Activated CD4-positive, alpha-beta T cell treated with anti-CD3 and anti-CD28 coated beads, Interleukin-2, amount 10 ng/mL, durations not matched to agents 24 days and 14 days (primary cell): ENCODE measurements around the gene TMEM219. TPM values are rescaled to one million over a fixed set of nuclear protein-coding genes. Genes with fewer than 3 reads are reported as not detected.

Experiments used
- DNase-seq: peaks from one replicate; pipeline ENCODE4 v3.0.0; 2022
- H3K27ac Mint-ChIP-seq: one replicate; pipeline ENCODE4 v1.8.0; 2022; ENCODE audit warnings: mild to moderate bottlenecking, mixed read lengths
- H3K27me3 Mint-ChIP-seq: one replicate; pipeline ENCODE4 v1.8.0; 2022; ENCODE audit warnings: mixed read lengths
- H3K36me3 Mint-ChIP-seq: one replicate; pipeline ENCODE4 v1.8.0; 2022; ENCODE audit warnings: low read depth, mild to moderate bottlenecking, mixed read lengths
- H3K4me1 Mint-ChIP-seq: one replicate; pipeline ENCODE4 v1.8.0; 2021; ENCODE audit warnings: mixed read lengths
- H3K4me3 Mint-ChIP-seq: one replicate; pipeline ENCODE4 v1.8.0; 2022; ENCODE audit warnings: mild to moderate bottlenecking, moderate library complexity, mixed read lengths
- H3K9me3 Mint-ChIP-seq: one replicate; pipeline ENCODE4 v1.8.0; 2021; ENCODE audit warnings: mixed read lengths
- intact Hi-C: fragments of 100-400 bp; cut with micrococcal nuclease; formaldehyde crosslinking; loops from one replicate; pipeline ENCODE4 v1.15.1; 2023
- total RNA-seq: library from RNA; stranded (reverse); gene quantifications from 2 replicates; pipeline ENCODE4 v1.2.3, GENCODE V29; 2022

The TMEM219 gene
- total RNA-seq, 1 donor from 2014 or later, result 41.7 TPM

GRCh38 chr16:29978564-29979270 is 16.8 kb downstream of the TMEM219 start:
- no peaks in the 10 kb centered on the region for H3K27me3 Mint-ChIP-seq
- H3K36me3 Mint-ChIP-seq, result peaks cover 39% of the 10 kb centered on the region
- peak overlapping the region; percentile 35 for H3K27ac Mint-ChIP-seq
- intact Hi-C loops, result loop anchor here (10.0 kb wide), 1 partner anchor 114 kb away; the partner anchor contains the start of gene CDIPT
- H3K9me3 Mint-ChIP-seq, result no peaks in the 10 kb centered on the region
- DNase-seq, result no peak
- H3K4me1 Mint-ChIP-seq, result peaks cover 25% of the 10 kb centered on the region
- no peak overlapping the region for H3K4me3 Mint-ChIP-seq

- H3K27me3 Mint-ChIP-seq, result no peaks in the 10 kb centered on the region
- no peak overlapping the region for H3K27ac Mint-ChIP-seq
- H3K4me3 Mint-ChIP-seq, result no peak overlapping the region
- no peaks in the 10 kb centered on the region for H3K9me3 Mint-ChIP-seq
- H3K36me3 Mint-ChIP-seq, result peaks cover 62% of the 10 kb centered on the region
- intact Hi-C loops, result no loop called here
- H3K4me1 Mint-ChIP-seq, result no peaks in the 10 kb centered on the region
- DNase-seq, result no peak
These were observed 20.9 kb downstream of the TMEM219 start for GRCh38 chr16:29982560-29983419.

GRCh38 chr16:29983420-29984136 is 21.7 kb downstream of the TMEM219 start:
- intact Hi-C loops, result no loop called here
- Mint-ChIP-seq H3K36me3 (peaks cover 61% of the 10 kb centered on the region), H3K4me1 (no peaks in the 10 kb centered on the region), H3K27me3 (no peaks in the 10 kb centered on the region), H3K9me3 (no peaks in the 10 kb centered on the region), H3K27ac (no peak overlapping the region), H3K4me3 (no peak overlapping the region)
- no peak for DNase-seq

- DNase-seq, result no peak
- intact Hi-C loops, result no loop called here
- Mint-ChIP-seq H3K36me3 (peaks cover 62% of the 10 kb centered on the region), H3K4me1 (no peaks in the 10 kb centered on the region), H3K27ac (no peak overlapping the region), H3K4me3 (no peak overlapping the region), H3K27me3 (no peaks in the 10 kb centered on the region), H3K9me3 (no peaks in the 10 kb centered on the region)
These were observed 22.4 kb downstream of the TMEM219 start for GRCh38 chr16:29984137-29984763.

GRCh38 chr16:29984764-29985147 is 22.9 kb downstream of the TMEM219 start:
- intact Hi-C loops, result no loop called here
- peaks cover 58% of the 10 kb centered on the region for H3K36me3 Mint-ChIP-seq
- no peak overlapping the region for H3K4me3 Mint-ChIP-seq
- H3K9me3 Mint-ChIP-seq, result no peaks in the 10 kb centered on the region
- DNase-seq, result no peak
- no peaks in the 10 kb centered on the region for H3K27me3 Mint-ChIP-seq
- no peak overlapping the region for H3K27ac Mint-ChIP-seq
- no peaks in the 10 kb centered on the region for H3K4me1 Mint-ChIP-seq

- Mint-ChIP-seq H3K4me3 (no peak overlapping the region), H3K27ac (no peak overlapping the region), H3K36me3 (peaks cover 55% of the 10 kb centered on the region), H3K9me3 (no peaks in the 10 kb centered on the region), H3K4me1 (no peaks in the 10 kb centered on the region), H3K27me3 (no peaks in the 10 kb centered on the region)
- intact Hi-C loops, result no loop called here
- no peak for DNase-seq
These were observed 23.5 kb downstream of the TMEM219 start for GRCh38 chr16:29985271-29985811.

- H3K4me1 Mint-ChIP-seq, result no peaks in the 10 kb centered on the region
- H3K9me3 Mint-ChIP-seq, result no peaks in the 10 kb centered on the region
- no peak overlapping the region for H3K4me3 Mint-ChIP-seq
- H3K27ac Mint-ChIP-seq, result no peak overlapping the region
- no peaks in the 10 kb centered on the region for H3K27me3 Mint-ChIP-seq
- no peak for DNase-seq
- H3K36me3 Mint-ChIP-seq, result peaks cover 54% of the 10 kb centered on the region
- intact Hi-C loops, result no loop called here
These were observed 24.4 kb downstream of the TMEM219 start for GRCh38 chr16:29986231-29986630.

- H3K27ac Mint-ChIP-seq, result no peak overlapping the region
- H3K36me3 Mint-ChIP-seq, result peaks cover 50% of the 10 kb centered on the region
- no peaks in the 10 kb centered on the region for H3K9me3 Mint-ChIP-seq
- intact Hi-C loops, result no loop called here
- DNase-seq, result no peak
- H3K4me3 Mint-ChIP-seq, result no peak overlapping the region
- no peaks in the 10 kb centered on the region for H3K4me1 Mint-ChIP-seq
- no peaks in the 10 kb centered on the region for H3K27me3 Mint-ChIP-seq
These were observed 25.1 kb downstream of the TMEM219 start for GRCh38 chr16:29986931-29987330.

GRCh38 chr16:29987371-29988085 is 25.6 kb downstream of the TMEM219 start:
- Mint-ChIP-seq H3K27ac (no peak overlapping the region), H3K4me1 (no peaks in the 10 kb centered on the region), H3K27me3 (no peaks in the 10 kb centered on the region), H3K4me3 (no peak overlapping the region), H3K36me3 (peaks cover 50% of the 10 kb centered on the region), H3K9me3 (no peaks in the 10 kb centered on the region)
- no peak for DNase-seq
- intact Hi-C loops, result no loop called here

GRCh38 chr16:29988346-29989075 is 26.6 kb downstream of the TMEM219 start:
- Mint-ChIP-seq H3K4me3 (no peak overlapping the region), H3K9me3 (no peaks in the 10 kb centered on the region), H3K4me1 (no peaks in the 10 kb centered on the region), H3K36me3 (peaks cover 47% of the 10 kb centered on the region), H3K27me3 (no peaks in the 10 kb centered on the region), H3K27ac (peak overlapping the region; percentile 32)
- intact Hi-C loops, result no loop called here
- no peak for DNase-seq

- Mint-ChIP-seq H3K36me3 (peaks cover 50% of the 10 kb centered on the region), H3K4me1 (peaks cover 5% of the 10 kb centered on the region), H3K4me3 (no peak overlapping the region), H3K9me3 (no peaks in the 10 kb centered on the region), H3K27ac (no peak overlapping the region), H3K27me3 (no peaks in the 10 kb centered on the region)
- intact Hi-C loops, result no loop called here
- no peak for DNase-seq
These were observed 27.4 kb downstream of the TMEM219 start for GRCh38 chr16:29989111-29989858.

GRCh38 chr16:29990034-29990433 is 28.2 kb downstream of the TMEM219 start:
- H3K4me1 Mint-ChIP-seq, result peaks cover 13% of the 10 kb centered on the region

More at GRCh38 chr16:29990034-29990433, 28.2 kb downstream of the TMEM219 start:
- no peaks in the 10 kb centered on the region for H3K9me3 Mint-ChIP-seq
- H3K27me3 Mint-ChIP-seq, result no peaks in the 10 kb centered on the region
- H3K27ac Mint-ChIP-seq, result no peak overlapping the region
- no peak for DNase-seq
- intact Hi-C loops, result loop anchor here (10.0 kb wide), 2 partner anchors 385 to 665 kb away; partner anchors contain the start of genes FBRS, MYL11, PRR14 and TBC1D10B
- H3K4me3 Mint-ChIP-seq, result no peak overlapping the region
- peaks cover 49% of the 10 kb centered on the region for H3K36me3 Mint-ChIP-seq
